Activated CD8-positive, alpha-beta T cell treated with anti-CD3 and anti-CD28 coated beads for 36 hours (primary cell): ENCODE data around the gene DENND6B. TPM values are rescaled to one million over a fixed set of nuclear protein-coding genes. Genes with fewer than 3 reads are reported as not detected.

Experiments used
- ATAC-seq: fragments of 200-7000 bp; cut with Tn5 transposase; one replicate; pipeline ENCODE4 v1.10.0; 2021; ENCODE audit warnings: mild to moderate bottlenecking, moderate library complexity
- CTCF ChIA-PET: fragments of 350-600 bp; sonication (Branson Sonifier 250); formaldehyde crosslinking; loops from one replicate; lab custom pipeline; 2021; ENCODE audit warnings: antibody characterized with exemption; lab: Charles Lee
- POLR2A ChIA-PET: fragments of 350-600 bp; sonication (Branson Sonifier 250); formaldehyde crosslinking; loops from one replicate; lab custom pipeline; 2021; ENCODE audit warnings: antibody characterized with exemption; lab: Charles Lee
- DNase-seq: peaks from one replicate; pipeline ENCODE4 v3.0.0-alpha.2; 2020
- H3K27ac Mint-ChIP-seq: one replicate; pipeline ENCODE4 v1.8.0; 2021; ENCODE audit warnings: mild to moderate bottlenecking, mixed read lengths
- H3K27me3 Mint-ChIP-seq: one replicate; pipeline ENCODE4 v1.8.0; 2021; ENCODE audit warnings: mixed read lengths
- H3K36me3 Mint-ChIP-seq: one replicate; pipeline ENCODE4 v1.8.0; 2021; ENCODE audit warnings: low read depth, mixed read lengths
- H3K4me1 Mint-ChIP-seq: one replicate; pipeline ENCODE4 v1.8.0; 2021; ENCODE audit warnings: low read depth, mixed read lengths
- H3K4me3 Mint-ChIP-seq: one replicate; pipeline ENCODE4 v1.8.0; 2021; ENCODE audit warnings: mild to moderate bottlenecking, moderate library complexity, mixed read lengths
- H3K9me3 Mint-ChIP-seq: one replicate; pipeline ENCODE4 v1.8.0; 2021; ENCODE audit warnings: mixed read lengths
- intact Hi-C: fragments of 100-400 bp; cut with micrococcal nuclease; formaldehyde crosslinking; loops from one replicate; pipeline ENCODE4 v1.10.0; 2022
- total RNA-seq, 2 experiments: library from RNA; stranded (reverse); gene quantifications; one replicate each; pipeline ENCODE4 v1.2.3, GENCODE V29; 2021
- TF ChIP-seq, protein P1 (sequence below): fragments of 200-600 bp; IDR thresholded peaks from one replicate; pipeline ENCODE4 v1.8.0; 2022; ENCODE audit warnings: antibody characterized with exemption, mild to moderate bottlenecking

Gene DENND6B
- total RNA-seq, 2 experiments from 2014 or later: 4.6 to 5.3 TPM

DNA sequence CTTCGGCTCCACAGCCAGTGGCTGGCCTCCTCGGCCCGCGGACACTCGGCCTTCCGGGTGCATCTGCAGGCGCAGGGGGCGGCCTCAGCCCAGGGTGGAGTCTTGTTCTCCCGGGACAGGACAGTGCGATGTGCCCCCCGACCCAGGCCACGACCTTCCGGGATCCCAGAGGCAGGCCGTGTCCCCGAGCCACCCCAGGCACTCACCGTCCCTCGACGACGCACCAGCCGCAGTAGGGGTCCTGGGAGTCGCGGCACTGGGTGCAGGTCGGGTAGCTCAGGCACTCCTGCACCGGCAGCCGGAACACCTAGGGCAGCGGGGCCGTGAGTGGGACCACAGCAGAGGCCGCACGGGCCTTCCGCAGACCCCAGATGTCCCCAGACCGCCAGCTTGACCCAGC is 39.1 kb downstream of the DENND6B start:
- Mint-ChIP-seq H3K4me1 (peaks cover 4% of the 10 kb centered on the region), H3K27ac (no peak overlapping the region), H3K36me3 (no peaks in the 10 kb centered on the region), H3K4me3 (no peak overlapping the region), H3K27me3 (peaks cover 5% of the 10 kb centered on the region), H3K9me3 (no peaks in the 10 kb centered on the region)
- no peak for DNase-seq
- POLR2A ChIA-PET: interaction anchor here (0.9 kb wide), 1 partner anchor 37 kb away, joined by 3 read pairs; no protein-coding TSS in a partner anchor
- intact Hi-C loops: no loop called here
- no peak for ATAC-seq
- CTCF ChIA-PET: no interaction called here
- TF ChIP-seq, protein P1, sequence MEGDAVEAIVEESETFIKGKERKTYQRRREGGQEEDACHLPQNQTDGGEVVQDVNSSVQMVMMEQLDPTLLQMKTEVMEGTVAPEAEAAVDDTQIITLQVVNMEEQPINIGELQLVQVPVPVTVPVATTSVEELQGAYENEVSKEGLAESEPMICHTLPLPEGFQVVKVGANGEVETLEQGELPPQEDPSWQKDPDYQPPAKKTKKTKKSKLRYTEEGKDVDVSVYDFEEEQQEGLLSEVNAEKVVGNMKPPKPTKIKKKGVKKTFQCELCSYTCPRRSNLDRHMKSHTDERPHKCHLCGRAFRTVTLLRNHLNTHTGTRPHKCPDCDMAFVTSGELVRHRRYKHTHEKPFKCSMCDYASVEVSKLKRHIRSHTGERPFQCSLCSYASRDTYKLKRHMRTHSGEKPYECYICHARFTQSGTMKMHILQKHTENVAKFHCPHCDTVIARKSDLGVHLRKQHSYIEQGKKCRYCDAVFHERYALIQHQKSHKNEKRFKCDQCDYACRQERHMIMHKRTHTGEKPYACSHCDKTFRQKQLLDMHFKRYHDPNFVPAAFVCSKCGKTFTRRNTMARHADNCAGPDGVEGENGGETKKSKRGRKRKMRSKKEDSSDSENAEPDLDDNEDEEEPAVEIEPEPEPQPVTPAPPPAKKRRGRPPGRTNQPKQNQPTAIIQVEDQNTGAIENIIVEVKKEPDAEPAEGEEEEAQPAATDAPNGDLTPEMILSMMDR: no peak

DNA sequence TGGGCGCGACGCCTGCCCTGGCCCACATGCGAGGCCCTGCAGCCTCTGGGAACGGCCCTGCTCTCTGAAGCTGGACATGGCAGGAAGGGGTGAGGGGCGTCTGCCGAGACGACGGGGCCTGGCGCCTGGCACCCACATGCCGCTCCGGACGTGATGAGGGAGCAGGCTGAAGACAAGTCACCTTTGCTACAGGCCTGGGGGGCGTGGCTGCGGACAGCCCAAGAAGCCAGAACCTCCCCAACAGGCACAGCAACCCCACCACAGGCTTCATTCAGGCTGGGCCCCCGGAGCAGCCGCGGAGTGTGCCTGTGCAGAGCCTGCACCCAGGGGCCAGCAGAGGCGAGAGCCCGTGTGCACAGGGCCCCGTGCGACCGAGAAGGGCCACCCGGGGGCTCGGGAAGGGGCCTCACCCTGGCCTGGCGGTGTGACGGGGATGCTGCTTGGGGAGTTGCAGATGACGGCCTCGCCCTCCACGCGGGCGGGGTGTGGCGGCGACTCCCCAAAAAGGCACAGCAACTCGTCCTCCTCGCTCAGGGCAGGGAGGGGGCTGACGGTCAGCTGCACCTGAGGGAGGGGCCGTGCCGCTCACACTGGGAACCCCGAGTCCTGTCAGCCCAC is 40.0 kb downstream of the DENND6B start:
- ATAC-seq: no peak
- ChIA-PET CTCF (no interaction called here), POLR2A (no interaction called here)
- intact Hi-C loops: no loop called here
- Mint-ChIP-seq H3K36me3 (no peaks in the 10 kb centered on the region), H3K4me1 (no peaks in the 10 kb centered on the region), H3K27me3 (peaks cover 4% of the 10 kb centered on the region), H3K4me3 (no peak overlapping the region), H3K27ac (no peak overlapping the region), H3K9me3 (no peaks in the 10 kb centered on the region)
- DNase-seq: no peak
- TF ChIP-seq, protein P1: no peak

DNA sequence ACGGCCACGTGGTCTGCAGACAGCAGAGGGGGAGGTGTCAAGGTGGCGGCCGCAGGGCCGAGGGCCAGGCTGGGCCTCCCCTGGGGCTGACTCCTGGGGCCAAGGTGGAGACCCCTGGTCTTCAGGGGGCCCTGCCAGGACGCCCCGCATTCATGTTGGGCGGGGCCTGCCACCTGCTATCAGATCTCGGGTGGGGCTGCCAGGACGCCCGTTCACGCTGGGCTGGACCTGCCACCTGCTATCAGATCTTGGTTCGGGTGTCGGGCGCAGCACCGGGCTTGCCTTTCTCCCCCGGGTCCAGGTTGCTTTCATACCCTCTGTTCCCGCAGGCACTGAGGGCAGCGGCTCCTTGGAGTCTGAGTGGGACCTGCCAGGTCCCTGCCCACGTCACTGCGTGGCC is 40.5 kb downstream of the DENND6B start:
- Mint-ChIP-seq H3K27me3 (no peaks in the 10 kb centered on the region), H3K36me3 (no peaks in the 10 kb centered on the region), H3K4me3 (no peak overlapping the region), H3K27ac (no peak overlapping the region), H3K9me3 (no peaks in the 10 kb centered on the region), H3K4me1 (no peaks in the 10 kb centered on the region)
- no peak for ATAC-seq
- no peak for DNase-seq
- intact Hi-C loops: no loop called here
- CTCF ChIA-PET: no interaction called here
- POLR2A ChIA-PET: no interaction called here
- TF ChIP-seq, protein P1: no peak

- ChIA-PET POLR2A (no interaction called here), CTCF (no interaction called here)
- ATAC-seq: no peak
- H3K27ac Mint-ChIP-seq: no peak overlapping the region
- peaks cover under 1% of the 10 kb centered on the region for H3K36me3 Mint-ChIP-seq
- DNase-seq: no peak
- TF ChIP-seq, protein P1: no peak
- no peaks in the 10 kb centered on the region for H3K27me3 Mint-ChIP-seq
- H3K4me1 Mint-ChIP-seq: no peaks in the 10 kb centered on the region
- H3K9me3 Mint-ChIP-seq: no peaks in the 10 kb centered on the region
- no peak overlapping the region for H3K4me3 Mint-ChIP-seq
- intact Hi-C loops: no loop called here
Measured at GRCh38 chr22:50285568-50286229, 41.1 kb downstream of the DENND6B start.

GRCh38 chr22:50284479-50284878 is 42.3 kb downstream of the DENND6B start:
- H3K27me3 Mint-ChIP-seq: no peaks in the 10 kb centered on the region
- H3K27ac Mint-ChIP-seq: no peak overlapping the region
- ChIA-PET POLR2A (no interaction called here), CTCF (no interaction called here)
- intact Hi-C loops: no loop called here
- H3K9me3 Mint-ChIP-seq: no peaks in the 10 kb centered on the region
- ATAC-seq (no peak), DNase-seq (no peak)
- no peaks in the 10 kb centered on the region for H3K4me1 Mint-ChIP-seq
- no peak overlapping the region for H3K4me3 Mint-ChIP-seq
- H3K36me3 Mint-ChIP-seq: peaks cover 2% of the 10 kb centered on the region
- TF ChIP-seq, protein P1: no peak
